AG08395 (cell line): Measurements from ENCODE around the gene C22orf31.
A peak's percentile ranks its signal among the peaks of the same experiment; 100 is the strongest.
"Not testable (repeated sequence)": the region's sequence is repeated elsewhere in the genome, so short reads cannot be mapped to it uniquely, and the experiment has no call there.

Source experiments
- DNase-seq: peaks from one replicate; pipeline ENCODE4 v3.0.0; 2012; ENCODE audit warnings: mixed read lengths, low spot score

C22orf31 gene

DNA sequence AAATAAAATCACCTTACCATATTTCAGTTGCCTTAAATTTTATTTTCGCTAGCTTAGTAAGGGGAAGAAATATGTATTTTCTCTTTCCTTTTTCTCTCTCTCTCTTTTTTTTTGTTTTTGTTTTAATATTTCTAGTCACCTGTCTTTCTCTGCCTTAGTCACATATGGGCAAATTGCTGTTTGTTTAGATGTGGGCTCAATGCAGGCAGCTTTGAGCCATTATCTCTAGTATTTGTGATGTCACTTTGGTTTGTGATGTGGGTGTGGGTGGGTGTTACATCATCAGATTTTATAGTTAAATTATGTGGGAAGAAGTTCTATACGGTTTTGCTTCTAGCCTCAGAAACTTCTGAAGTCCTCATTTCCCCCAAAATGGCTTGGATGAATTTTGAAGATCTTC, at the start of gene C22orf31:
Gene C22orf31 (minus strand): TSS at position 59 of the 400 bp plus-strand sequence. CDS start 39 bp downstream, at position 20.
- no peak for DNase-seq

DNA sequence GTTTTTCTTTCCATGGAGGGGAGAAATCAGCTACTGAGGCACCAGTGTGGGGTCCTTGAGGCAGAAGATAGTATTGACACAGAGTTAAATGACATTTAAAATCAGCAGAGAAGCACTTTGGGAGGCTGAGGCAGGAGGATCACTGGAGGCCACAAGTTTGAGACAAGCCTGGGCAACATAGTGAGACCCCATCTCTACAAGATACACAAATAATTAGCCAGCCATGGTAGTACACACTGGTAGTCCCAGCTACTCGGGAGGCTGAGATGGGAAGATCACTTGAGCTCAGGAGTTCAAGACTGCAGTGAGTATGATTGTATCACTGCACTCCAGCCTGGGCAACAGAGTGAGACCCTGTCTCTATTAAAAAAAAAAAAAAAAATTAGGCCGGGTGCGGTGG, 49.3 kb upstream of the C22orf31 start:
- DNase-seq: no peak

DNA sequence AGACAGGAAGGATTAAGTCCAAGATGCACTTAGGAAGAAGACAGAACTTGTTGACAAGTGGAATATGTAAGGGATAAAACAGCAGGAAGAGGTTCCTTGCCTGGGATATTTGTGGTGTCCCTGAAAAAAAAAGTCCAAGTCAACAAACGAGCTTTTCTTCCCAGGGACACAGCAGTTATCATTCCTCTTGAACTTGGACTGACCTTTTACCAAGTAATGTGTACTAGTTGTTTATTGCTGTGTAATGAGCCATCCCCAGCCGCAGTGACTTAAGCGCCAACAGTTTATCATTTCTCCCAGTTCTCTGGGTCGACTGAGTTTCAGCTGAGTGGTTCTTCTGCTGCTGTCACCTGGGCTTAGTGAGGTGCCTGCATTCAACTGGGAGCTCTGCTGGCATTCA, 48.2 kb upstream of the C22orf31 start:
- no peak for DNase-seq

DNA sequence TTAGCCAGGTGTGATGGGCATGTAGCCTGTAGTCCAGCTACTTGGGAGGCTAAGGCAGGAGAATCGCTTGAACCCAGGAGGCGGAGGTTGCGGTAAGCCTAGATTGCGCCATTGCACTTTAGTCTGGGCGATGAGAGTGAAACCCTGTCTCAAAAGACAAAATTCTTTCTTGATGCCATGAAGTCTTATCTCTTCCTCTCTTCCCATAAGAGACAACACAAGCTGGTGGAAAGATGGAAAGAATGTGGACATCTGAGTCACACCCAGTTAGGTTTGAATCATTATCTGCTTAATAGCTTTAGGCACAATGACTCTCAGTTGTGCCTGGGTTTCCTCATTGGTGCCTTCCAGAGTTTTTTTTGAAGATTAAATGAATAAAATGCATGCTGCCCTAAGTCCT, 46.5 kb upstream of the C22orf31 start:
- DNase-seq: peak; percentile 80

DNA sequence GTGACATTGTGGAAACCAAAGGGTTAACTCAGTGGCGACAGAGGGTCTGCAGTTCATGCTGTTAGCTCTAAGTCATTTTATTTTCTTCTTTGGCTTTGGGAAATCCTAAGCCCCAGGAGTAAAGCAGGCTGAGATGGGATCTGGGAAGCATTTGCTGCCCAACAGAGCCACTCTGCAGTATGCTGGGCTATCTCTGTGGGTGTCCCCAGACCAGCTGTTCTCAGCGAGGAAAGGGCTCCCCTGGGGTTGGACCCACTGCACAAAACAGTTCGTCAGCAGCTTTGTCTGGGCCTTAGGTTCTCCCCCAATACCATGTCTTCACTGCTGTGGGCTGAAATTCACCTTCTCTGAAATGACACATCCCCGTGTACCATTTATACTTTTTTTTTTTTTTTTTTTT, 45.2 kb upstream of the C22orf31 start:
- DNase-seq: no peak

GRCh38 chr22:29105468-29105867, 43.8 kb upstream of the C22orf31 start:
- no peak for DNase-seq

GRCh38 chr22:29103121-29103520, 41.5 kb upstream of the C22orf31 start:
- no peak for DNase-seq

DNA sequence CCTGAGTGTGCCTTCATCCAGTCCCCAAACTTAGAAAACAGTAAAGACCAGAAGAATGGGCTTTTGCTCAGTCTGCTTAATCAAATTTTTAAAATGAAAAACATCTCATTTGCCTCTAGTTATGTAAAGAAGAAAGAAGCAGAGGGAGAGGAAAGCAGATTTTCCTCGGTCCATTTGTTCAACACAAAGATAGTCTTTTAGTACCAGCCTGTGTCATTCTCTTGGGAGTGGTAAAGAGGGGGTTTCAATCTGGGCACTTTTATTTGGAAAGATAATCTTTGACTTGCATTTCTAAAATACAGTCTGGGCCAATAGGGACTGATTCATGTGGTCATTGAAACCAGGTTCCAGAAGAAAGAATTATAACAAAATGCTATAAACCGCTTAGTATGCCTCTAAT, 40.7 kb upstream of the C22orf31 start:
- DNase-seq: no peak

DNA sequence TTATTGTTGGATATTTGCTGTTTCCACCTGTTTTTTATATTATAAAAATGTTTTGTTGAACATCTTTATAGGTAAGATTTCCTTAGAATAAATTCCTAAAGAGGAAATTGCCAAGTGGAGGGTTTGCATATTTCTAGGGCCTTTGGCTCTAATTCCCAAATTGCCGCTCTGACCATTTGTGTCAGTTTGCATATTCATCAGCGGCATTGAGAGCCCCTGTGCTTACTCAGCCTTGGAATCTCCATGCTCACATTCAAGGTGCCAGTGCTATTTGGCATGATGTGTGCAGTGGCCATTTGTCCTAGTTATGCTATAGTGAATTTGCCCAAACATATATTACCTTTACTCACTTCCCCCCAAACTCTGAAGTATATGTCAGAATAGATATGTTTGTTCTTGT, 36.7 kb upstream of the C22orf31 start:
- no peak for DNase-seq

- no peak for DNase-seq
Measured at GRCh38 chr22:29096736-29097669, 35.4 kb upstream of the C22orf31 start.

- DNase-seq: no peak
Measured at GRCh38 chr22:29095459-29095858, 33.8 kb upstream of the C22orf31 start.

- DNase-seq: peak; percentile 91
Measured at GRCh38 chr22:29093501-29094300, 32.1 kb upstream of the C22orf31 start.

DNA sequence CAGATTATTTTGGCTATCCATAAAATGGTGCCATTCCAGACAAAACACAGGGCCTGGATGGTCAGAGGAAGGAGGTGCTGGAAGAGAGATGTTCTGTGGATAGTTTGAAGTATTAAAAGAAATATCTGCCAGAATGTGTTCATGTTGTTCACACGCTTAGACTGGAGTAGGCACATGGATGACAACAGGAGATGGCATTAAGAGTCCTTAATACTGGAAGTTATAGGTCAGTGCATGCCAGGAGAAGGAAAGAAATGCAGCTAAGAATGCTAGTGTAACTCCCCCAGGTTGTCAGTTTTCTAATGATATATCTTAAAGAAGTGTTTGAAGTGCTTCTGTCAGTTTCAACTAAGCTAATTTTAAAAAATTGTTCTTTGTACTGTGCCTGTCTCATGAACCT, 31.4 kb upstream of the C22orf31 start:
- no peak for DNase-seq

- no peak for DNase-seq
Measured at GRCh38 chr22:29092243-29092642, 30.6 kb upstream of the C22orf31 start.

GRCh38 chr22:29090039-29090438, 28.4 kb upstream of the C22orf31 start:
- no peak for DNase-seq

- DNase-seq: no peak
Measured at GRCh38 chr22:29089507-29089906, 27.9 kb upstream of the C22orf31 start.

DNA sequence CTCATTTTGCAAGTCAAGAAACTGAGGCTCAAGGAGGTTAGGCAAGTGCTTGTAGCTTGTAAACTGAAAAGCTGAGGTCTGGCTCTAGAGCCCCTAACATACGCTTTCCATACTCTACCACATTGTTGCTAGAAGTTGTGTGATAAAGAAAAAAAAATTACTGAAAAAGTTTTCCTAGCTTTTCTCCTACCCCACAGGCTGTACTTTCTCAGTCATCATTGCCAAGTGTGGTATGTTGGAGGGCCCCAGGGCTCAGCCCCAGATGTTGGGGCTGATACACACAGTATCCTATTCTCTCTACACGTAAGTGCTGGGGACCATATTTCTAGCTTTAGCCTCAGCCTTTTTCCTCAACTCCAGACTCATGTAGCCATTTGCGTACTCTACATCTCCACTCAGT, 27.2 kb upstream of the C22orf31 start:
- no peak for DNase-seq

DNA sequence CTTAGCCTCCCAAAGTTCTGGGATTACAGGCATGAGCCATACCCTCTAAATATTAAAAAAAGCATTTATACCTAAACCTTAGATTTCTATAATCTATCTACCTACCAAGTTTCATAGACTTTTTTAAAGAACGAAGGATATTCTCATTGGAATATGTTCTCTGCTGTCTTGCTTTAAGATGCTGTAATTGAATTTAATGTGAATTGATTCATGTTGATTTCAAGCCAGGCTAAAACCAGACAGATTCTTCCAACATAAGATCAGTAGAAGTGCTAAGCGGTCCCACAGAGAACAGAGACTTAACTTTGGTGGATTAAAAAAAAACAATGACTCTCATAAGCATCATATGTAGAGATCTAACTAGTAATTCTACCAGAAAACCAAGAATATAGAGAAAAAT, 25.4 kb upstream of the C22orf31 start:
- no peak for DNase-seq

GRCh38 chr22:29083933-29084591, 22.4 kb upstream of the C22orf31 start:
- DNase-seq: no peak

DNA sequence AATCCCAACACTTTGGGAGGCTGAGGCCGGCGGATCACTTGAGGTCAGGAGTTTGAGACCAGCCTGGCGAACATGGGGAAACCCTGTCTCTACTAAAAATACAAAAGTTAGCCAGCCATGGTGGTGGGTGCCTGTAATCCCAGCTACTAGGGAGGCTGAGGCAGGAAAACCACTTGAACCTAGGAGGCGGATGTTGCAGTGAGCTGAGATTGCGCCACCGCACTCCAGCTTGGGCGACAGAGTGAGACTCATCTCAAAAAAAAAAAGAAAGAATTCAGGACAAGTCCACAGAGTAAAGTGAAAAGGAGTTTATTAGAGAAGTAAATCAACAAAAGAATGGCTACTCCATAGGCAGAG, 21.9 kb upstream of the C22orf31 start:
- DNase-seq: not testable (repeated sequence)

GRCh38 chr22:29082826-29083545, 21.4 kb upstream of the C22orf31 start:
- no peak for DNase-seq
